HepG2 (cell line): ENCODE measurements around the gene PNMA6F.

ENCODE experiments used
- CTCF ChIP-seq: sonication (generic); formaldehyde crosslinking; IDR thresholded peaks from 2 replicates; pipeline ENCODE4 v1.5.0; 2020; ENCODE audit warnings: mild to moderate bottlenecking, missing genetic modification reagents, moderate library complexity
- HMGXB4 ChIP-seq, 2 experiments: sonication (generic) in 1 of 2; formaldehyde crosslinking in 1 of 2; IDR thresholded peaks; 2 replicates each; pipeline versions ENCODE4 v1.4.0 to v1.6.1; 2018 to 2020; ENCODE audit warnings: missing genetic modification reagents in 2 of 2, borderline replicate concordance in 1 of 2, low read depth in 1 of 2, mild to moderate bottlenecking in 1 of 2, missing biosample characterization in 1 of 2
- KAT2B ChIP-seq: fragments of 150-350 bp; IDR thresholded peaks from 2 replicates; pipeline ENCODE4 v1.6.1; 2014; ENCODE audit warnings: low read depth, low read length, borderline replicate concordance
- POLR2A ChIP-seq, 2 experiments: IDR thresholded peaks; 2 replicates each; pipeline ENCODE4 v1.6.1; 2011; ENCODE audit warnings: low read depth in 2 of 2, low read length in 2 of 2, mild to moderate bottlenecking in 1 of 2, moderate library complexity in 1 of 2; ENCODE audit not compliant: insufficient read depth in 1 of 2
- POLR2AphosphoS5 ChIP-seq: IDR thresholded peaks from 2 replicates; pipeline ENCODE4 v1.6.1; 2012; ENCODE audit warnings: low read depth, low read length
- TAF15 ChIP-seq: fragments of 200-400 bp; formaldehyde crosslinking; IDR thresholded peaks from one replicate; pipeline ENCODE4 v1.6.1; 2018; ENCODE audit warnings: mild to moderate bottlenecking, low read depth, low read length; ENCODE audit not compliant: poor library complexity, severe bottlenecking
- ZFP91 ChIP-seq: sonication (generic); formaldehyde crosslinking; IDR thresholded peaks from 2 replicates; pipeline ENCODE4 v1.9.0; 2022; ENCODE audit warnings: missing genetic modification reagents, mild to moderate bottlenecking, borderline replicate concordance
- ZNF704 ChIP-seq: sonication (generic); formaldehyde crosslinking; IDR thresholded peaks from 2 replicates; pipeline ENCODE4 v1.8.1; 2023; ENCODE audit warnings: mild to moderate bottlenecking, inconsistent platforms, moderate library complexity, missing genetic modification reagents, borderline replicate concordance

- TF ChIP-seq ZFP91 (CRISPR knock-in tag) (no peak), ZNF704 (CRISPR knock-in tag) (no peak), TAF15 (no peak), HMGXB4 (CRISPR knock-in tag; IDR thresholded peaks at IDR 0.05; ENCODE audit: borderline replicate concordance in 1 of 2, low read depth in 1 of 2) (no peak), POLR2A (IDR thresholded peaks at IDR 0.05; ENCODE audit: insufficient read depth in 1 of 2, low read depth in 2 of 2, low read length in 2 of 2) (no peak), POLR2AphosphoS5 (no peak), CTCF (CRISPR knock-in tag) (no peak), KAT2B (no peak)
Observed at GRCh38 chrX:153306527-153307115, 14.9 kb downstream of the PNMA6F start.
